ENCODE results near the gene PYGO1.

The PYGO1 gene

GRCh38 chr15:55628369-55628730 is 40.2 kb upstream of the PYGO1 start:
- Histone ChIP-seq H3K9me3 (ENCODE audit: severe bottlenecking) (no peaks in the 10 kb centered on the region), H3K36me3 (peaks cover 12% of the 10 kb centered on the region; the same call in 1 of the 2 replicates), H3K27ac (no peak overlapping the region), H3K27me3 (ENCODE audit: insufficient read depth, low read depth, severe bottlenecking) (no peaks in the 10 kb centered on the region), H3K4me3 (ENCODE audit: low read depth, low read length) (no peak overlapping the region)
- TF ChIP-seq CTCF (IDR thresholded peaks at IDR 0.05; ENCODE audit: low read depth, low read length): no peak
- DNase-seq: no peak

GRCh38 chr15:55627730-55628368 is 39.7 kb upstream of the PYGO1 start:
- H3K27ac ChIP-seq: no peak overlapping the region
- peak; percentile 15; the same call in 1 of the 2 replicates for TF ChIP-seq CTCF (IDR thresholded peaks at IDR 0.05; ENCODE audit: low read depth, low read length)
- H3K9me3 ChIP-seq (ENCODE audit: severe bottlenecking): no peaks in the 10 kb centered on the region
- H3K4me3 ChIP-seq (ENCODE audit: low read depth, low read length): no peak overlapping the region
- no peaks in the 10 kb centered on the region for H3K27me3 ChIP-seq (ENCODE audit: insufficient read depth, low read depth, severe bottlenecking)
- peaks cover 12% of the 10 kb centered on the region; the same call in 1 of the 2 replicates for H3K36me3 ChIP-seq
- no peak for DNase-seq

GRCh38 chr15:55619783-55620182 is 31.6 kb upstream of the PYGO1 start:
- no peak for TF ChIP-seq CTCF (IDR thresholded peaks at IDR 0.05; ENCODE audit: low read depth, low read length)
- H3K27me3 ChIP-seq (ENCODE audit: insufficient read depth, low read depth, severe bottlenecking): no peaks in the 10 kb centered on the region
- no peak overlapping the region for H3K4me3 ChIP-seq (ENCODE audit: low read depth, low read length)
- H3K9me3 ChIP-seq (ENCODE audit: severe bottlenecking): no peaks in the 10 kb centered on the region
- no peak for DNase-seq
- H3K36me3 ChIP-seq: 0 out of 2 replicates have a peak, but pooled peaks cover 6% of the 10 kb centered on the region
- H3K27ac ChIP-seq: no peak overlapping the region

GRCh38 chr15:55618387-55618786 is 30.2 kb upstream of the PYGO1 start:
- Histone ChIP-seq H3K4me3 (ENCODE audit: low read depth, low read length) (no peak overlapping the region), H3K36me3 (no peaks in the 10 kb centered on the region), H3K27me3 (ENCODE audit: insufficient read depth, low read depth, severe bottlenecking) (no peaks in the 10 kb centered on the region), H3K27ac (no peak overlapping the region), H3K9me3 (ENCODE audit: severe bottlenecking) (no peaks in the 10 kb centered on the region)
- no peak for TF ChIP-seq CTCF (IDR thresholded peaks at IDR 0.05; ENCODE audit: low read depth, low read length)
- no peak for DNase-seq

- Histone ChIP-seq H3K27me3 (ENCODE audit: insufficient read depth, low read depth, severe bottlenecking) (no peaks in the 10 kb centered on the region), H3K4me3 (ENCODE audit: low read depth, low read length) (no peak overlapping the region), H3K27ac (no peak overlapping the region), H3K9me3 (ENCODE audit: severe bottlenecking) (no peaks in the 10 kb centered on the region), H3K36me3 (no peaks in the 10 kb centered on the region)
- no peak for DNase-seq
- TF ChIP-seq CTCF (IDR thresholded peaks at IDR 0.05; ENCODE audit: low read depth, low read length): no peak
Measured at GRCh38 chr15:55615445-55615844, 27.3 kb upstream of the PYGO1 start.

- Histone ChIP-seq H3K27ac (no peak overlapping the region), H3K9me3 (ENCODE audit: severe bottlenecking) (no peaks in the 10 kb centered on the region), H3K27me3 (ENCODE audit: insufficient read depth, low read depth, severe bottlenecking) (no peaks in the 10 kb centered on the region), H3K4me3 (ENCODE audit: low read depth, low read length) (no peak overlapping the region), H3K36me3 (no peaks in the 10 kb centered on the region)
- no peak for DNase-seq
- no peak for TF ChIP-seq CTCF (IDR thresholded peaks at IDR 0.05; ENCODE audit: low read depth, low read length)
Measured at GRCh38 chr15:55613727-55614126, 25.6 kb upstream of the PYGO1 start.
